Astrocyte (in vitro differentiated cells and primary cell): ENCODE results near the gene CRB2. TPM values are rescaled to one million over a fixed set of nuclear protein-coding genes. Genes with fewer than 3 reads are reported as not detected.
A peak's percentile ranks its signal among the peaks of the same experiment; 100 is the strongest.

Experiments used
- DNase-seq: peaks from one replicate; pipeline ENCODE4 v3.0.0-alpha.2; 2010; ENCODE audit warnings: low read depth
- FAIRE-seq: peaks from 2 replicates; lab custom pipeline; 2011; peaks lifted over from hg19 to GRCh38; lab: Jason Lieb, UNC
- H2AFZ ChIP-seq: 2 replicates; pipeline ENCODE4 v1.6.0; 2012; ENCODE audit warnings: low read depth, low read length, inconsistent platforms
- H3K27ac ChIP-seq: 2 replicates; pipeline ENCODE4 v1.5.1; 2011; ENCODE audit warnings: low read depth, low read length, inconsistent platforms
- H3K27me3 ChIP-seq: 2 replicates; pipeline ENCODE4 v1.6.0; 2011; ENCODE audit warnings: low read length, inconsistent platforms; ENCODE audit not compliant: insufficient read depth
- H3K36me3 ChIP-seq: 2 replicates; pipeline ENCODE4 v1.5.1; 2011; ENCODE audit warnings: low read length, inconsistent platforms; ENCODE audit not compliant: insufficient read depth
- H3K4me1 ChIP-seq: 2 replicates; pipeline ENCODE4 v1.5.1; 2011; ENCODE audit warnings: low read length, inconsistent platforms; ENCODE audit not compliant: insufficient read depth
- H3K4me2 ChIP-seq: 2 replicates; pipeline ENCODE4 v1.6.0; 2012; ENCODE audit warnings: low read length, inconsistent platforms
- H3K4me3 ChIP-seq: 2 replicates; pipeline ENCODE4 v1.5.1; 2011; ENCODE audit warnings: low read depth, mild to moderate bottlenecking, low read length, inconsistent platforms; ENCODE audit not compliant: insufficient read depth
- H3K79me2 ChIP-seq: 2 replicates; pipeline ENCODE4 v1.6.0; 2012; ENCODE audit warnings: mild to moderate bottlenecking, low read length, inconsistent platforms; ENCODE audit not compliant: insufficient read depth
- H3K9ac ChIP-seq: 2 replicates; pipeline ENCODE4 v1.6.0; 2012; ENCODE audit warnings: mild to moderate bottlenecking, low read length, inconsistent platforms
- H3K9me3 ChIP-seq: 2 replicates; pipeline ENCODE4 v1.5.1; 2012; ENCODE audit warnings: low read depth, mild to moderate bottlenecking, low read length, inconsistent platforms; ENCODE audit not compliant: insufficient read depth
- H4K20me1 ChIP-seq: 2 replicates; pipeline ENCODE4 v1.6.0; 2012; ENCODE audit warnings: low read length, inconsistent platforms; ENCODE audit not compliant: insufficient read depth
- H3K27ac Mint-ChIP-seq: one replicate; pipeline ENCODE4 v1.8.0; 2021; ENCODE audit warnings: mild to moderate bottlenecking, mixed read lengths; ENCODE audit not compliant: unreplicated experiment
- H3K27me3 Mint-ChIP-seq: one replicate; pipeline ENCODE4 v1.8.0; 2021; ENCODE audit warnings: low read depth, mixed read lengths; ENCODE audit not compliant: unreplicated experiment
- H3K36me3 Mint-ChIP-seq: one replicate; pipeline ENCODE4 v1.8.0; 2021; ENCODE audit warnings: low read depth, mixed read lengths; ENCODE audit not compliant: unreplicated experiment
- H3K4me1 Mint-ChIP-seq: one replicate; pipeline ENCODE4 v1.8.0; 2021; ENCODE audit warnings: low read depth, mixed read lengths; ENCODE audit not compliant: unreplicated experiment
- H3K4me3 Mint-ChIP-seq: one replicate; pipeline ENCODE4 v1.8.0; 2021; ENCODE audit warnings: mild to moderate bottlenecking, moderate library complexity, mixed read lengths; ENCODE audit not compliant: unreplicated experiment
- H3K9me3 Mint-ChIP-seq: one replicate; pipeline ENCODE4 v1.8.0; 2021; ENCODE audit warnings: mild to moderate bottlenecking, mixed read lengths; ENCODE audit not compliant: unreplicated experiment
- CTCF ChIP-seq: IDR thresholded peaks from 2 replicates; pipeline ENCODE4 v1.5.1; 2011; ENCODE audit warnings: low read depth, mild to moderate bottlenecking, inconsistent platforms, low read length, moderate library complexity; ENCODE audit not compliant: insufficient read depth
- EZH2 ChIP-seq: IDR thresholded peaks from 2 replicates; pipeline ENCODE4 v1.6.1; 2012; ENCODE audit warnings: mild to moderate bottlenecking, low read length, inconsistent platforms; ENCODE audit not compliant: insufficient read depth
- total RNA-seq: library from RNA; stranded (reverse); gene quantifications from 2 replicates; pipeline ENCODE4 v1.2.1, GENCODE V29; 2021

The CRB2 gene
- total RNA-seq, 1 donor from 2014 or later, result 2.4 TPM

GRCh38 chr9:123368536-123369153 is 12.6 kb downstream of the CRB2 start:
- Mint-ChIP-seq H3K9me3 (peaks cover 3% of the 10 kb centered on the region), H3K27me3 (peaks cover 20% of the 10 kb centered on the region), H3K36me3 (peaks cover 7% of the 10 kb centered on the region), H3K4me3 (no peak overlapping the region), H3K4me1 (peaks cover 23% of the 10 kb centered on the region), H3K27ac (peak overlapping the region; percentile 78)
- Histone ChIP-seq H3K4me1 (peaks cover 12% of the 10 kb centered on the region), H3K9ac (no peak overlapping the region), H3K9me3 (peaks cover 5% of the 10 kb centered on the region), H4K20me1 (no peaks in the 10 kb centered on the region), H3K36me3 (no peaks in the 10 kb centered on the region), H3K27me3 (peaks cover 17% of the 10 kb centered on the region), H3K4me2 (no peak overlapping the region), H2AFZ (no peak overlapping the region), H3K4me3 (no peak overlapping the region), H3K27ac (no peak overlapping the region), H3K79me2 (no peaks in the 10 kb centered on the region)
- TF ChIP-seq CTCF (no peak), EZH2 (no peak)
- DNase-seq, result no peak
- FAIRE-seq, result no peak

GRCh38 chr9:123369296-123369695 is 13.3 kb downstream of the CRB2 start:
- Histone ChIP-seq H3K27ac (no peak overlapping the region), H3K27me3 (peaks cover 24% of the 10 kb centered on the region), H3K4me3 (no peak overlapping the region), H4K20me1 (no peaks in the 10 kb centered on the region), H3K4me2 (no peak overlapping the region), H3K9me3 (peaks cover 5% of the 10 kb centered on the region), H2AFZ (no peak overlapping the region), H3K4me1 (peaks cover 7% of the 10 kb centered on the region), H3K36me3 (no peaks in the 10 kb centered on the region), H3K9ac (no peak overlapping the region), H3K79me2 (no peaks in the 10 kb centered on the region)
- H3K9me3 Mint-ChIP-seq, result peaks cover 3% of the 10 kb centered on the region
- TF ChIP-seq CTCF (no peak), EZH2 (no peak)
- H3K36me3 Mint-ChIP-seq, result peaks cover 7% of the 10 kb centered on the region
- H3K4me1 Mint-ChIP-seq, result peaks cover 16% of the 10 kb centered on the region
- no peak overlapping the region for H3K27ac Mint-ChIP-seq
- peak overlapping the region; percentile 11 for H3K4me3 Mint-ChIP-seq
- peaks cover 25% of the 10 kb centered on the region for H3K27me3 Mint-ChIP-seq
- no peak for DNase-seq
- FAIRE-seq, result no peak

- H3K9me3 Mint-ChIP-seq, result peaks cover 3% of the 10 kb centered on the region
Observed at GRCh38 chr9:123370108-123370507, 14.1 kb downstream of the CRB2 start.

More at GRCh38 chr9:123370108-123370507, 14.1 kb downstream of the CRB2 start:
- peaks cover 25% of the 10 kb centered on the region for H3K27me3 Mint-ChIP-seq
- no peaks in the 10 kb centered on the region for H3K4me1 ChIP-seq
- H3K27ac ChIP-seq, result no peak overlapping the region
- peaks cover 7% of the 10 kb centered on the region for H3K36me3 Mint-ChIP-seq
- no peak for FAIRE-seq
- H3K9ac ChIP-seq, result no peak overlapping the region
- no peak overlapping the region for H3K27ac Mint-ChIP-seq
- no peak for DNase-seq
- H2AFZ ChIP-seq, result no peak overlapping the region
- TF ChIP-seq CTCF, result no peak
- TF ChIP-seq EZH2, result no peak
- H3K79me2 ChIP-seq, result no peaks in the 10 kb centered on the region
- H3K9me3 ChIP-seq, result peaks cover 5% of the 10 kb centered on the region
- H4K20me1 ChIP-seq, result no peaks in the 10 kb centered on the region
- H3K4me2 ChIP-seq, result no peak overlapping the region
- no peaks in the 10 kb centered on the region for H3K36me3 ChIP-seq
- no peak overlapping the region for H3K4me3 Mint-ChIP-seq
- peaks cover 11% of the 10 kb centered on the region for H3K4me1 Mint-ChIP-seq
- H3K4me3 ChIP-seq, result no peak overlapping the region
- H3K27me3 ChIP-seq, result peaks cover 28% of the 10 kb centered on the region
